HG03095 (cell line): ENCODE data around the gene TAPBPL.
"Not testable (repeated sequence)": the region's sequence is repeated elsewhere in the genome, so short reads cannot be mapped to it uniquely, and the experiment has no call there.

ENCODE experiments used
- ATAC-seq: cut with Tn5 transposase; IDR thresholded peaks from one replicate; pipeline ENCODE4 v1.9.1; 2021; ENCODE audit warnings: moderate library complexity; ENCODE audit not compliant: unreplicated experiment

The TAPBPL gene

GRCh38 chr12:6462234-6462995, 10.6 kb downstream of the TAPBPL start:
- no peak for ATAC-seq

- no peak for ATAC-seq
Measured at GRCh38 chr12:6463216-6463615, 11.4 kb downstream of the TAPBPL start.

- ATAC-seq = no peak
Measured at GRCh38 chr12:6463858-6464257, 12.0 kb downstream of the TAPBPL start.

GRCh38 chr12:6464531-6464930, 12.7 kb downstream of the TAPBPL start:
- ATAC-seq = no peak

- ATAC-seq = no peak
Measured at GRCh38 chr12:6465467-6466183, 13.8 kb downstream of the TAPBPL start.

GRCh38 chr12:6466184-6466573, 14.3 kb downstream of the TAPBPL start:
- ATAC-seq = no peak

GRCh38 chr12:6466751-6467150, 14.9 kb downstream of the TAPBPL start:
- ATAC-seq = not testable (repeated sequence)

GRCh38 chr12:6467571-6468282, 15.9 kb downstream of the TAPBPL start:
- not testable (repeated sequence) for ATAC-seq

- ATAC-seq = no peak
Measured at GRCh38 chr12:6468283-6468575, 16.4 kb downstream of the TAPBPL start.

- no peak for ATAC-seq
Measured at GRCh38 chr12:6469092-6469491, 17.2 kb downstream of the TAPBPL start.

- ATAC-seq = no peak
Measured at GRCh38 chr12:6469609-6470374, 17.9 kb downstream of the TAPBPL start.

- ATAC-seq = peak; percentile 80
Measured at GRCh38 chr12:6470375-6471163, 18.7 kb downstream of the TAPBPL start, which contains the start of gene VAMP1. Gene VAMP1 (minus strand): TSS chr12:6470677. CDS start chr12:6470531, 146 bp downstream.

GRCh38 chr12:6471989-6472360, 20.1 kb downstream of the TAPBPL start:
- ATAC-seq = no peak

- ATAC-seq = no peak
Measured at GRCh38 chr12:6472491-6472890, 20.6 kb downstream of the TAPBPL start.

- not testable (repeated sequence) for ATAC-seq
Measured at GRCh38 chr12:6475233-6475975, 23.6 kb downstream of the TAPBPL start.

GRCh38 chr12:6476489-6476888, 24.6 kb downstream of the TAPBPL start:
- ATAC-seq = no peak

- ATAC-seq = not testable (repeated sequence)
Measured at GRCh38 chr12:6477601-6478377, 25.9 kb downstream of the TAPBPL start.

- ATAC-seq = no peak
Measured at GRCh38 chr12:6478416-6478815, 26.6 kb downstream of the TAPBPL start.

- ATAC-seq = no peak
Measured at GRCh38 chr12:6488240-6488639, 36.4 kb downstream of the TAPBPL start.
